Mucosa of descending colon (tissue), 3 donors: ENCODE measurements around the gene OOSP3. TPM values are rescaled to one million over a fixed set of nuclear protein-coding genes. Genes with fewer than 3 reads are reported as not detected.
A peak's percentile ranks its signal among the peaks of the same experiment; 100 is the strongest.
"Not testable (repeated sequence)": the region's sequence is repeated elsewhere in the genome, so short reads cannot be mapped to it uniquely, and the experiment has no call there.

Experiments used
- ATAC-seq: fragments of 200-7000 bp; cut with Tn5 transposase; one replicate; pipeline ENCODE4 v1.9.1; 2020; ENCODE audit warnings: mild to moderate bottlenecking, moderate library complexity
- DNase-seq, 3 donors: peaks; one replicate each; pipeline ENCODE4 v3.0.0-alpha.2; 2020
- H3K36me3 ChIP-seq: fragments of 200-600 bp; one replicate; pipeline ENCODE4 v1.8.0; 2021; ENCODE audit warnings: low read depth, mild to moderate bottlenecking
- H3K4me1 ChIP-seq: fragments of 200-600 bp; one replicate; pipeline ENCODE4 v1.8.0; 2021; ENCODE audit warnings: low read depth, mild to moderate bottlenecking
- H3K4me3 ChIP-seq: fragments of 200-600 bp; one replicate; pipeline ENCODE4 v1.8.0; 2021; ENCODE audit warnings: mild to moderate bottlenecking
- H3K9me3 ChIP-seq: fragments of 200-600 bp; one replicate; pipeline ENCODE4 v1.8.0; 2021; ENCODE audit warnings: mild to moderate bottlenecking
- CTCF ChIP-seq: fragments of 200-600 bp; IDR thresholded peaks from one replicate; pipeline ENCODE4 v1.8.0; 2022; ENCODE audit warnings: antibody characterized with exemption, mild to moderate bottlenecking
- intact Hi-C, 2 donors: fragments of 100-400 bp; cut with DNase I in 1 of 2; cut with micrococcal nuclease in 1 of 2; formaldehyde crosslinking; loops; one replicate each; pipeline versions ENCODE4 v1.11.0 to v1.11.1; 2022; cut with DNase I, micrococcal nuclease
- total RNA-seq, 3 donors: library from RNA; stranded (reverse); fragmentation: NEBNext Ultra II Directional in 2 of 3; extraction: Animal tissue kit (Norgen Biotek cat#: 25700) in 2 of 3; gene quantifications; one replicate each; pipeline versions ENCODE4 v1.2.1 to v1.2.4, GENCODE V29; 2021 to 2023
- donor health status: DM: no; HTN: no; CAD: no; lungs with moderate emphysema.
- donor health status: DM: no; HTN: no; CAD: no.
- donor health status: DM: no; HTN: yes; CAD: no.

OOSP3 gene
- total RNA-seq, 3 donors from 2014 or later: 0.36 to 0.61 TPM; not detected in 1

- ATAC-seq (no peak), DNase-seq (no peak)
- H3K9me3 ChIP-seq: peaks cover 7% of the 10 kb centered on the region
- H3K4me1 ChIP-seq: no peaks in the 10 kb centered on the region
- TF ChIP-seq CTCF: no peak
- H3K36me3 ChIP-seq: no peaks in the 10 kb centered on the region
- no peak overlapping the region for H3K4me3 ChIP-seq
- intact Hi-C loops: no loop called here
Measured at GRCh38 chr11:59894616-59895015, 16.0 kb downstream of the OOSP3 start.

- Histone ChIP-seq H3K4me3 (no peak overlapping the region), H3K4me1 (no peaks in the 10 kb centered on the region), H3K36me3 (no peaks in the 10 kb centered on the region), H3K9me3 (no peaks in the 10 kb centered on the region)
- ATAC-seq: no peak
- no peak for DNase-seq
- intact Hi-C loops: no loop called here
- TF ChIP-seq CTCF: no peak
Measured at GRCh38 chr11:59898046-59898445, 19.5 kb downstream of the OOSP3 start.

GRCh38 chr11:59898650-59899049 lies 20.1 kb downstream of the OOSP3 start:
- DNase-seq (no peak), ATAC-seq (no peak)
- no peaks in the 10 kb centered on the region for H3K36me3 ChIP-seq
- intact Hi-C loops: no loop called here
- H3K4me1 ChIP-seq: no peaks in the 10 kb centered on the region
- no peak for TF ChIP-seq CTCF
- H3K9me3 ChIP-seq: no peaks in the 10 kb centered on the region
- no peak overlapping the region for H3K4me3 ChIP-seq

GRCh38 chr11:59899532-59899931 lies 20.9 kb downstream of the OOSP3 start:
- Histone ChIP-seq H3K4me1 (no peaks in the 10 kb centered on the region), H3K9me3 (no peaks in the 10 kb centered on the region), H3K36me3 (no peaks in the 10 kb centered on the region), H3K4me3 (no peak overlapping the region)
- intact Hi-C loops: no loop called here
- no peak for TF ChIP-seq CTCF
- DNase-seq (no peak), ATAC-seq (no peak)

GRCh38 chr11:59900366-59901126 lies 22.0 kb downstream of the OOSP3 start:
- ATAC-seq (no peak), DNase-seq (no peak)
- no peak for TF ChIP-seq CTCF
- Histone ChIP-seq H3K9me3 (no peaks in the 10 kb centered on the region), H3K36me3 (no peaks in the 10 kb centered on the region), H3K4me3 (no peak overlapping the region), H3K4me1 (no peaks in the 10 kb centered on the region)
- intact Hi-C loops: no loop called here

GRCh38 chr11:59901306-59901705 lies 22.7 kb downstream of the OOSP3 start:
- intact Hi-C loops: no loop called here
- DNase-seq: peak in 1 of 3 donors; percentile 13
- ATAC-seq: peak; percentile 89
- Histone ChIP-seq H3K4me3 (no peak overlapping the region), H3K4me1 (no peaks in the 10 kb centered on the region), H3K36me3 (no peaks in the 10 kb centered on the region), H3K9me3 (no peaks in the 10 kb centered on the region)
- no peak for TF ChIP-seq CTCF

- ATAC-seq, intact Hi-C loops, H3K9me3 ChIP-seq: not testable (repeated sequence)
Measured at GRCh38 chr11:59903569-59903968, 25.0 kb downstream of the OOSP3 start.

More at GRCh38 chr11:59903569-59903968, 25.0 kb downstream of the OOSP3 start:
- H3K36me3 ChIP-seq, H3K4me3 ChIP-seq, H3K4me1 ChIP-seq, DNase-seq: not testable (repeated sequence)
